ENCODE data around the gene SUPT20HL2. TPM values are rescaled to one million over a fixed set of nuclear protein-coding genes. Genes with fewer than 3 reads are reported as not detected.

SUPT20HL2 gene
- total RNA-seq (2014; rRNA removed; shearing (Covaris generic)), result not detected in 2 replicates
- polyA plus RNA-seq (2016; fragmentation: Nextera tagmentation; extraction: Ambion mirVana), result 0.08 TPM in 1 of 2 replicates, not detected in the other
- long read RNA-seq, result 0 reads

GRCh38 chrX:24314019-24314635, at the start of gene SUPT20HL2:
TSS of gene SUPT20HL2 (minus strand) at chrX:24314069. CDS start at chrX:24313315, 754 bp downstream.
- no peaks in the 10 kb centered on the region for H3K9me2 ChIP-seq (ENCODE audit: insufficient read depth)
- H3K27me3 ChIP-seq (ENCODE audit: insufficient read depth), result no peaks in the 10 kb centered on the region
- H3F3A ChIP-seq (replicated peaks; ENCODE audit: low read depth), result no peaks in the 10 kb centered on the region
- no peak for TF ChIP-seq ZNF331 (CRISPR knock-in tag; IDR thresholded peaks at IDR 0.05; ENCODE audit: low read depth)
- TF ChIP-seq REST (IDR thresholded peaks at IDR 0.05; ENCODE audit: unreplicated experiment), result no peak
- no peak for TF ChIP-seq JUNB (IDR thresholded peaks at IDR 0.05; ENCODE audit: unreplicated experiment)
- no peak for TF ChIP-seq ZNF462 (CRISPR knock-in tag; IDR thresholded peaks at IDR 0.05)
- no peak for TF ChIP-seq STAT1 (IDR thresholded peaks at IDR 0.05; ENCODE audit: unreplicated experiment)
- no peak for TF ChIP-seq ETS1 (IDR thresholded peaks at IDR 0.05)
- no peak for TF ChIP-seq EZH2phosphoT487 (IDR thresholded peaks at IDR 0.05; ENCODE audit: unreplicated experiment)
- TF ChIP-seq EZH2 (IDR thresholded peaks at IDR 0.05; ENCODE audit: low read depth, unreplicated experiment), result no peak
- TF ChIP-seq NANOG (IDR thresholded peaks at IDR 0.05; ENCODE audit: borderline replicate concordance), result no peak
- TF ChIP-seq POLR2AphosphoS5 (IDR thresholded peaks at IDR 0.05; ENCODE audit: low read depth), result no peak
- no peak for TF ChIP-seq CREB1 (CRISPR knock-in tag; IDR thresholded peaks at IDR 0.05; ENCODE audit: low read depth)
- no peak for TF ChIP-seq CTCF (conservative IDR thresholded peaks at IDR 0.05; ENCODE audit: low read depth in 2 of 2)
- no peak for TF ChIP-seq ZNF114 (CRISPR knock-in tag; IDR thresholded peaks at IDR 0.05)
- DNase-seq (ENCODE audit: low spot score) (no peak), ATAC-seq (no peak)
- no peaks in the 10 kb centered on the region for H3K79me2 ChIP-seq (replicated peaks; ENCODE audit: insufficient read depth)
- H3K4me1 ChIP-seq (ENCODE audit: insufficient read depth), result 0 out of 2 replicates have a peak, but pooled peaks cover 3% of the 10 kb centered on the region
- Mint-ChIP-seq H3K4me1 (peaks cover 6% of the 10 kb centered on the region), H3K36me3 (ENCODE audit: low read depth) (no peaks in the 10 kb centered on the region), H3K27ac (no peak within 1 kb of the TSS), H3K4me3 (no peak within 1 kb of the TSS), H3K9me3 (no peaks in the 10 kb centered on the region), H3K27me3 (ENCODE audit: insufficient read depth, low read depth, poor library complexity) (peaks cover 5% of the 10 kb centered on the region)
- H3K4me2 ChIP-seq, result no peak within 1 kb of the TSS
- no peaks in the 10 kb centered on the region for H3K36me3 ChIP-seq (ENCODE audit: insufficient read depth)
- no peak within 1 kb of the TSS for H3K4me3 ChIP-seq
- no peaks in the 10 kb centered on the region for H4K20me1 ChIP-seq (replicated peaks; ENCODE audit: insufficient read depth)
- H2AFZ ChIP-seq, result no peak within 1 kb of the TSS
- no peak within 1 kb of the TSS for H3K27ac ChIP-seq (ENCODE audit: low read depth)

Data from GM23338 (cell line).